ENCODE measurements around the gene HNRNPC. TPM values are rescaled to one million over a fixed set of nuclear protein-coding genes. Genes with fewer than 3 reads are reported as not detected.
A peak's percentile ranks its signal among the peaks of the same experiment; 100 is the strongest.

HNRNPC gene
- total and polyA plus RNA-seq, 9 of the 15 experiments (the other 6 are each of a cell fraction or from before 2014, with no cell fraction given) = 679 to 1,557 (median 1,191) TPM

GRCh38 chr14:21308479-21309237 lies 39.4 kb upstream of the HNRNPC start (continued):
- TF ChIP-seq, protein P1, sequence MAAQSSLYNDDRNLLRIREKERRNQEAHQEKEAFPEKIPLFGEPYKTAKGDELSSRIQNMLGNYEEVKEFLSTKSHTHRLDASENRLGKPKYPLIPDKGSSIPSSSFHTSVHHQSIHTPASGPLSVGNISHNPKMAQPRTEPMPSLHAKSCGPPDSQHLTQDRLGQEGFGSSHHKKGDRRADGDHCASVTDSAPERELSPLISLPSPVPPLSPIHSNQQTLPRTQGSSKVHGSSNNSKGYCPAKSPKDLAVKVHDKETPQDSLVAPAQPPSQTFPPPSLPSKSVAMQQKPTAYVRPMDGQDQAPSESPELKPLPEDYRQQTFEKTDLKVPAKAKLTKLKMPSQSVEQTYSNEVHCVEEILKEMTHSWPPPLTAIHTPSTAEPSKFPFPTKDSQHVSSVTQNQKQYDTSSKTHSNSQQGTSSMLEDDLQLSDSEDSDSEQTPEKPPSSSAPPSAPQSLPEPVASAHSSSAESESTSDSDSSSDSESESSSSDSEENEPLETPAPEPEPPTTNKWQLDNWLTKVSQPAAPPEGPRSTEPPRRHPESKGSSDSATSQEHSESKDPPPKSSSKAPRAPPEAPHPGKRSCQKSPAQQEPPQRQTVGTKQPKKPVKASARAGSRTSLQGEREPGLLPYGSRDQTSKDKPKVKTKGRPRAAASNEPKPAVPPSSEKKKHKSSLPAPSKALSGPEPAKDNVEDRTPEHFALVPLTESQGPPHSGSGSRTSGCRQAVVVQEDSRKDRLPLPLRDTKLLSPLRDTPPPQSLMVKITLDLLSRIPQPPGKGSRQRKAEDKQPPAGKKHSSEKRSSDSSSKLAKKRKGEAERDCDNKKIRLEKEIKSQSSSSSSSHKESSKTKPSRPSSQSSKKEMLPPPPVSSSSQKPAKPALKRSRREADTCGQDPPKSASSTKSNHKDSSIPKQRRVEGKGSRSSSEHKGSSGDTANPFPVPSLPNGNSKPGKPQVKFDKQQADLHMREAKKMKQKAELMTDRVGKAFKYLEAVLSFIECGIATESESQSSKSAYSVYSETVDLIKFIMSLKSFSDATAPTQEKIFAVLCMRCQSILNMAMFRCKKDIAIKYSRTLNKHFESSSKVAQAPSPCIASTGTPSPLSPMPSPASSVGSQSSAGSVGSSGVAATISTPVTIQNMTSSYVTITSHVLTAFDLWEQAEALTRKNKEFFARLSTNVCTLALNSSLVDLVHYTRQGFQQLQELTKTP (IDR thresholded peaks at IDR 0.05; ENCODE audit: low read depth in 1 of 2, partially characterized antibody in 2 of 2) = peak in 1 of 2 experiments; percentile 36
- TF ChIP-seq CREB1 (IDR thresholded peaks at IDR 0.05) (no peak), CREB1 (CRISPR knock-in tag; IDR thresholded peaks at IDR 0.05) (peak; percentile 52; the same call in 1 of the 2 replicates), CBX2 (IDR thresholded peaks at IDR 0.05; ENCODE audit: insufficient read depth, low read length, poor library complexity, severe bottlenecking) (no peak), DNMT1 (IDR thresholded peaks at IDR 0.05) (no peak), SREBF2 (CRISPR knock-in tag; IDR thresholded peaks at IDR 0.05) (no peak), ZNF24 (IDR thresholded peaks at IDR 0.05) (no peak), NFATC3 (IDR thresholded peaks at IDR 0.05) (no peak), RB1 (IDR thresholded peaks at IDR 0.05; ENCODE audit: low read depth) (peak; percentile 64; the same call in 1 of the 2 replicates), TAL1 (IDR thresholded peaks at IDR 0.05) (no peak), ZNF384 (IDR thresholded peaks at IDR 0.05; ENCODE audit: low read depth, low read length) (peak; percentile 59), HEY1 (CRISPR knock-in tag; IDR thresholded peaks at IDR 0.05; ENCODE audit: borderline replicate concordance) (no peak)
- TF ChIP-seq, protein P2, sequence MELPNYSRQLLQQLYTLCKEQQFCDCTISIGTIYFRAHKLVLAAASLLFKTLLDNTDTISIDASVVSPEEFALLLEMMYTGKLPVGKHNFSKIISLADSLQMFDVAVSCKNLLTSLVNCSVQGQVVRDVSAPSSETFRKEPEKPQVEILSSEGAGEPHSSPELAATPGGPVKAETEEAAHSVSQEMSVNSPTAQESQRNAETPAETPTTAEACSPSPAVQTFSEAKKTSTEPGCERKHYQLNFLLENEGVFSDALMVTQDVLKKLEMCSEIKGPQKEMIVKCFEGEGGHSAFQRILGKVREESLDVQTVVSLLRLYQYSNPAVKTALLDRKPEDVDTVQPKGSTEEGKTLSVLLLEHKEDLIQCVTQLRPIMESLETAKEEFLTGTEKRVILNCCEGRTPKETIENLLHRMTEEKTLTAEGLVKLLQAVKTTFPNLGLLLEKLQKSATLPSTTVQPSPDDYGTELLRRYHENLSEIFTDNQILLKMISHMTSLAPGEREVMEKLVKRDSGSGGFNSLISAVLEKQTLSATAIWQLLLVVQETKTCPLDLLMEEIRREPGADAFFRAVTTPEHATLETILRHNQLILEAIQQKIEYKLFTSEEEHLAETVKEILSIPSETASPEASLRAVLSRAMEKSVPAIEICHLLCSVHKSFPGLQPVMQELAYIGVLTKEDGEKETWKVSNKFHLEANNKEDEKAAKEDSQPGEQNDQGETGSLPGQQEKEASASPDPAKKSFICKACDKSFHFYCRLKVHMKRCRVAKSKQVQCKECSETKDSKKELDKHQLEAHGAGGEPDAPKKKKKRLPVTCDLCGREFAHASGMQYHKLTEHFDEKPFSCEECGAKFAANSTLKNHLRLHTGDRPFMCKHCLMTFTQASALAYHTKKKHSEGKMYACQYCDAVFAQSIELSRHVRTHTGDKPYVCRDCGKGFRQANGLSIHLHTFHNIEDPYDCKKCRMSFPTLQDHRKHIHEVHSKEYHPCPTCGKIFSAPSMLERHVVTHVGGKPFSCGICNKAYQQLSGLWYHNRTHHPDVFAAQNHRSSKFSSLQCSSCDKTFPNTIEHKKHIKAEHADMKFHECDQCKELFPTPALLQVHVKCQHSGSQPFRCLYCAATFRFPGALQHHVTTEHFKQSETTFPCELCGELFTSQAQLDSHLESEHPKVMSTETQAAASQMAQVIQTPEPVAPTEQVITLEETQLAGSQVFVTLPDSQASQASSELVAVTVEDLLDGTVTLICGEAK (IDR thresholded peaks at IDR 0.05) = no peak
- TF ChIP-seq, protein P2 (CRISPR knock-in tag; IDR thresholded peaks at IDR 0.05) = no peak
- TF ChIP-seq, protein P3, sequence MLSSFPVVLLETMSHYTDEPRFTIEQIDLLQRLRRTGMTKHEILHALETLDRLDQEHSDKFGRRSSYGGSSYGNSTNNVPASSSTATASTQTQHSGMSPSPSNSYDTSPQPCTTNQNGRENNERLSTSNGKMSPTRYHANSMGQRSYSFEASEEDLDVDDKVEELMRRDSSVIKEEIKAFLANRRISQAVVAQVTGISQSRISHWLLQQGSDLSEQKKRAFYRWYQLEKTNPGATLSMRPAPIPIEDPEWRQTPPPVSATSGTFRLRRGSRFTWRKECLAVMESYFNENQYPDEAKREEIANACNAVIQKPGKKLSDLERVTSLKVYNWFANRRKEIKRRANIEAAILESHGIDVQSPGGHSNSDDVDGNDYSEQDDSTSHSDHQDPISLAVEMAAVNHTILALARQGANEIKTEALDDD (IDR thresholded peaks at IDR 0.05) = no peak
